Prostate gland (tissue), 2 donors: ENCODE data around the gene EPHA5.

ENCODE experiments used
- POLR2AphosphoS5 ChIP-seq: sonication (generic); formaldehyde crosslinking; IDR thresholded peaks from one replicate; pipeline ENCODE4 v1.6.1; 2017; ENCODE audit warnings: antibody characterized with exemption
- TF ChIP-seq, protein P1 (sequence below), 4 experiments: fragments of 200-600 bp in 2 of 4; fragments of 450-650 bp in 2 of 4; sonication (generic) in 2 of 4; IDR thresholded peaks; 1 replicate in 3 of 4; 2 replicates in 1 of 4; pipeline ENCODE4 v1.5.1; 2016 to 2019; ENCODE audit warnings: antibody characterized with exemption in 4 of 4, mild to moderate bottlenecking in 2 of 4, moderate library complexity in 2 of 4

DNA sequence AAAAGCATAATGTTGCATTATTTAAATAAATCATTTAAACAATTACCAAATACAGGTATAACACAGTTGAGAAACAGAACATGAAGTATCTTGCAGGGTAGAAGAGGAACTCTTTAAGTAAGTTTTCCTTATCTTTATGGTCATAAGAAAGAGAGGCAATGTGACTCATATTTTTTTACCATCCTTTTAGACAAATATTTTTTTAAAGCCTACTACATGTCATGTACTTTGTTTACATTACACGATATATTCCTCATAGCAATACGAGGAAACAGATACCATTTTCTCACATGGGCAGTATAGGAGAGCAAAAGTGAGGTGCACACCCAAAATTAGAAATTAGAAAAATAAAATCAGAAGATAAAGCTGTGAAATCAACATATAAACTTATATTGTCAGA, 49.3 kb upstream of the EPHA5 start:
- TF ChIP-seq POLR2AphosphoS5: no peak
- TF ChIP-seq, protein P1, sequence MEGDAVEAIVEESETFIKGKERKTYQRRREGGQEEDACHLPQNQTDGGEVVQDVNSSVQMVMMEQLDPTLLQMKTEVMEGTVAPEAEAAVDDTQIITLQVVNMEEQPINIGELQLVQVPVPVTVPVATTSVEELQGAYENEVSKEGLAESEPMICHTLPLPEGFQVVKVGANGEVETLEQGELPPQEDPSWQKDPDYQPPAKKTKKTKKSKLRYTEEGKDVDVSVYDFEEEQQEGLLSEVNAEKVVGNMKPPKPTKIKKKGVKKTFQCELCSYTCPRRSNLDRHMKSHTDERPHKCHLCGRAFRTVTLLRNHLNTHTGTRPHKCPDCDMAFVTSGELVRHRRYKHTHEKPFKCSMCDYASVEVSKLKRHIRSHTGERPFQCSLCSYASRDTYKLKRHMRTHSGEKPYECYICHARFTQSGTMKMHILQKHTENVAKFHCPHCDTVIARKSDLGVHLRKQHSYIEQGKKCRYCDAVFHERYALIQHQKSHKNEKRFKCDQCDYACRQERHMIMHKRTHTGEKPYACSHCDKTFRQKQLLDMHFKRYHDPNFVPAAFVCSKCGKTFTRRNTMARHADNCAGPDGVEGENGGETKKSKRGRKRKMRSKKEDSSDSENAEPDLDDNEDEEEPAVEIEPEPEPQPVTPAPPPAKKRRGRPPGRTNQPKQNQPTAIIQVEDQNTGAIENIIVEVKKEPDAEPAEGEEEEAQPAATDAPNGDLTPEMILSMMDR (IDR thresholded peaks at IDR 0.05): no peak
